Skin of body (tissue), 2 donors: ENCODE results near the gene PLXNA1. TPM values are rescaled to one million over a fixed set of nuclear protein-coding genes. Genes with fewer than 3 reads are reported as not detected.

ENCODE experiments used
- DNase-seq: peaks from one replicate; lab custom pipeline; 2025; lab: John Stamatoyannopoulos, UW
- total RNA-seq: library from RNA; depleted of rRNA; stranded (reverse); fragments of >200 nt; gene quantifications from one replicate; pipeline ENCODE4 v1.2.3, GENCODE V29; 2014

Gene PLXNA1
- total RNA-seq, 1 donor from 2014 or later = 24.9 TPM

DNA sequence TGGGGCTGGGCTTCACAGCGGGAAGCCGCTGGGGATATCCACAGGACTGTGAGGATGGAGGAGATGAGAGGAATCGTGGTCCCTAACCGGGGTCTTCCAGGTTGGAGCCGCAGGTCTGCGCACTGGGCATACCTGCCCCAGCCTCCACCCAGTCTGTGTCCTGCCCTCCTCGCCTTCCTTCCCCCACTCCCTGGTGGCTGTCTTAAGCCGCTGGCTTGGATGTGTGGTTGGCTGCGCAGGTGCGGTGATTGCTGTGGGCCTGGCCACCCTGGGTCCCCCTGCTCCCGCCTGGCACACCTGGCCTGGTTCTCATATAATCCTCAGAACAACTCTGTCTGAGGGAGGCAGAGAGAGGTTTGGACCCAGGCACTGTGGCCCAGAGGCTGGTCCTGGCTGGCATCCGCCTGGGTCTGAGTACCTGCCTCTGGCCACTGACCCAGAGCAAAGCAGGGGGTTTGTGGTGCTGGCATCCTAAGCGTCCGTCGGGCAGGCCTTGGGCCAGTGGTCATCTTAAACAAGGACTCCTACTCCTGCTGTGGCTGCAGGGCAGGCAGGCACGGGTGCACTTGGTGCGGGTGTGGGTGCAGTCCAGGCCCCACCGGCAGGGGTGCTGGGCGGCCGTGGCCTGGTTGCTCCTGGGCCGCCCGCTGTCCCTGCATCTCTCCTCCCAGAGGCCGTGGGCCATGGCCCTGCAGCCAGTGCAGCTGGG lies 18.7 kb downstream of the PLXNA1 start:
- no peak for DNase-seq

DNA sequence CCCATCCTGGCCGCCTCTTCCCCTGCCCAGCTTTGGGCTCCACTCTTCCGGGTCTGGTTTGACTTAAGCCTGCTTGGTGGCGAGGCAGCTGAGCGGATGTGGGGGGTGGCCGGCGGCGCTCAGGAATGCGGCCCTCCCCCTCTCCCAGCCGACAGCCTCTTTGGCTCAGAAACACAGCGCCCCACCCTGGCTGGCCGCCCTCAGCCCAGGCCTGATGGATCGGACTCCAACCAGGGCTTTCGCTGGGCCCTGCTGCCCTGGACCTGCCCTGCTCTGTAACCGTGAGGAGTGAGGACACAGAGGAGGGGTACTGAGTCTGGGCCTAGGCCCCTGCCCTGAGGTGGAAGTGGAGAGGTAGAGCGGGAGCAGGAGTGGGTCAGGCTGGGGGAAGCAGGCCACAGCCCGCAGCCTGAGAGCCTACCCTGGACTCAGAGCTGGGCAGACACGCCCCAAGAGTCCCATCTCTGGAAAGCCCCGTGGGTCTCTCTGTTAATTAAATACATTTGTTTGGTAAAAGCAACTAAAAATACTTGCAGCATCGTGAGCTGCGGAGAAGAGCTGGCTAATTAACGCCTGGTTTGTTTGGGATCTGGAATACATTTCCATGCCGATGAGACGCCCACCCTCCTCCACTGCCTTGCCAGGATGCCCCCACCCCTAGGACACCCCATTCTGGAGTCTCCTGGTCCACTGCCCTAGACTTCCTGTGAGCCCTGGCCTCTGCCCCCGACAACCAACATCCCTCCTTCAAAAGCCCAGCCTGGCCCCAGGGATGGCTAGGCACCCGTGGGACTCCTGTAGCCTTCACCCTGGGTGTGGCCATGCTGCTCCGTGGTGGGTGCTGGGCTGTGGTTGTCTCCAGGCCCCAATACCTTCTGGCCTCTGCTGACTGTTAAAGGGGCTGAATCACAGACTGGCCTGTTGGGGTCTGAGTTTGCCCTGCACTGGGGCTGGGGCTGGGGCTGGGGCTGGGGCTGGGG lies 19.6 kb downstream of the PLXNA1 start:
- DNase-seq = peak; percentile 89

DNA sequence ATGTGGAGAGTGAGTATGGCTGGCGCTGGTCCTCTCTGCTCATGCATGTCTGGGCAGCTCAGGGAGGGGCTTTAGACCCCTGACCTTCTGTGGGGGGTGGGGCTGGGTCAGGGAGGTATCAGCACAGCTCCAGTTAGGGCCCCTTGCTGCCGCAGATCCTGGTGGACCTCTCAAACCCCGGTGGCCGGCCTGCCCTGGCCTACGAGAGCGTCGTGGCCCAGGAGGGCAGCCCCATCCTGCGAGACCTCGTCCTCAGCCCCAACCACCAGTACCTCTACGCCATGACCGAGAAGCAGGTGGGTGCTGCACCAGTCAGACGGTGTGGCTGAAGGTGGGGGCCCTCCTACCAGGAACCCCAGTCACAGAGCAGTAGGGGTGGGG lies 20.2 kb downstream of the PLXNA1 start:
- no peak for DNase-seq

DNA sequence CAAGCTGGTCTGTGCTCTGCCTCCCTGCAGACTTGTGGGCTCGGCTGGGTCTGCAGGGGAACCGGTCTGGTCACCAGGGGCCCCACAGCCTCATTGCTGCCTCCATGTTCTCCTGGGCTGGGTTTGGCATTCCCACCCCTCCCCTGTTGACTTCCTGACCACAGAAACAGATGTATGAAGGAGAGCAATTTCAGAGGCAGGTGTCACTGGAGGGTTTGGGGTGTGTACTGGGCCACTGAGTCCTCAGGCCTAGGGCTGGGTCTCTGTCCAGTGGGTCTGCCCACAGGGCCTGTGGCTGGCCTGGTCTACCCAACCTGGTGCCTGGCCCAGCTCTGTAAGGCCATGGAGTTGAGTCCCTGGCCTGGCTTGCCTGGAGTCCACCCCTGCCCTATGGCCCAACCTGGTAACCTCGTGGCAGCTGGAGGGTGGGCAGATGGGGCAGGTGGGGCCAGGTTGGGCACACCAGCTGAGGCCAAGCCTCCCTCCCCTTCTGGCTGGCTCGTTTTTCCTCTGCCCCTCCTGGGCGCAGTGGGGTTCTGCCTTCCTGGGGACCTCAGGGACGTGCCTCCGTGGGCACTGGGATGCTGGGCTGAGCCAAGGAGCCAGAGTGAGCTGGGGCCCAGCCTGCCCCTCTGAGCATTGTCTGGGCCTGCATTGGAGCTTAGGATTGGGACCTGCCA lies 20.8 kb downstream of the PLXNA1 start:
- no peak for DNase-seq

DNA sequence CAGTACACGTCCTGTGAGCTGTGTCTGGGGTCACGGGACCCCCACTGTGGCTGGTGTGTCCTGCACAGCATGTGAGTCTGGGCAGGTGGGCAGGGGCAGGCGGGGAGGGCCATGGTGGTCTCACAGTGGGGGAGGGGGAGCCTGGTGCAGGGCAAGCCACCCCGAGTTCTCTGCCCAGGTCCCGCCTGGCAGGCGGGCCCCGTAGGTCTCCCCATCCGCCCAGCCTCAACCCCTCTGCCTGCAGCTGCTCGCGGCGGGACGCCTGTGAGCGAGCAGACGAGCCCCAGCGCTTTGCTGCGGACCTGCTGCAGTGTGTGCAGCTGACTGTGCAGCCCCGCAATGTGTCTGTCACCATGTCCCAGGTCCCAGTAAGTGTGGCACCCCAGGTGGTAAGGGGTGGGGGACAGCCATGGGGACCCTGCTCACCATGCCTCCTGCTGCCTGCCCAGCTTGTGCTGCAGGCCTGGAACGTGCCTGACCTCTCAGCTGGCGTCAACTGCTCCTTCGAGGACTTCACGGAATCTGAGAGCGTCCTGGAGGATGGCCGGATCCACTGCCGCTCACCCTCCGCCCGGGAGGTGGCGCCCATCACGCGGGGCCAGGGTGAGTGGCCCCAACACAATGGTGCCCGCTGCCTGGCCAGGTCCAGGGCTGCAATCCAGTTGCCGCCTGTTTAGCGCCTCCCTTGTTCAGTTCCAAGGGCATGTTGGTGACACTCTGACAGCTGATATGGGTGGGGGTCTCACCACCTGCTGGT lies 21.9 kb downstream of the PLXNA1 start:
- no peak for DNase-seq

DNA sequence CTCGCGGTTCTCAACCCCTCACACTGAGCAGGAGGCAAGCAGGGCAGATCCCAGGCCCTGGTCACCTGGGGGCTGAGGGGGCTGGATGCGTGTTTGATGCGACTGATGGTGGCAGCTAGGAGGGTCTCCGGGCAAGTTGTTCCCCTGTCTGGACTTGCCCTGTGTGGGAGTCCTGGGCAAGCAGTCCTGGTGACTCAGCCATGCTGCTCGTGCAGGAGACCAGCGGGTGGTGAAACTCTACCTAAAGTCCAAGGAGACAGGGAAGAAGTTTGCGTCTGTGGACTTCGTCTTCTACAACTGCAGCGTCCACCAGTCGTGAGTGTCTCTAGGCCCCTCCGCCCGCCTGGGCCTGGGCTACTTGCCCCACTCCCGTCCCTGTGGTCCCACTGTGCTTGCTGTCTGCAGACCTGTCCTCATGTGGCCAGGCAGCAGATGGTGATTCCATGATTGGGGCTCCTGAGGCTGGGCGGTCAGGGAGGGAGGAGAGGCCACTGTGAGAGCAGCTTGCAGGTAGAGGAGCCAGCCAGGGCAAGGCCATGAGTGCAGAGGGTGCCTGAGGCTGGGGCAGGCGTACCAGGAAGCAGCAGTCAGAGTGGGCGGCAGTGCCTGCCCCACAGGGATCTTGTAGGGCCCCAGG lies 23.1 kb downstream of the PLXNA1 start:
- DNase-seq = no peak

DNA sequence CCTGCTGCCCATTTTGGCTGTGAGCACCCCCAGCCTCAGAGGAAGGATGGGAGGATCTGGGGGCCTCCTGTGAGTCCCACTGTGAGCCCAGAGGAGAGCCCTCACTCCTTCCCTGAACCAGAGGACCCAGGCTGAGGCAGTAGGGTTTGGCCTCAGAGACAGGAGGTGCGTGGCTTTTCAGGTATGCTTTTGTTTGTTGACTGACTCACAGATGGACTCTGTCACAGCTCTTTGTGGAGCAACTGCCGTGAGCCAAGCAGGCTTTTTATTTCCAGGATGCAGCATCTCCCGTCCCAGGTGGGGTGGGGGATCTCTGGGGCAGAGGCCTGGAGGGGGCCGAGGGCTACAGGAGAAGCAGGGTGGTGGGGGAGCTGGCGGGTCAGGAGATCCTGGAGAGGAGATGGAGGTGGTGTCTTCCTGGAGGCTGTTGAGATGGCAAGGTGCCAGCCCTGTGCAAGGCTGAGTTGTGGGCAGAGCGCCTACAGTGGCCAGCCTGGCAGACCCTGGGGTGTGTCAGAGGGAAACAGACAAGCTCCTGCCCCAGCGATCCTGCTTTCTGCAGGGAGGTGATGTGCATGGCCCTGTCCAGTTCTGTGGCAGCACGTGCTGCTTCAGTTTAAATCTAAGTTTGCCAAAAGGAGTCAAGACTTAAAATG lies 24.0 kb downstream of the PLXNA1 start:
- no peak for DNase-seq

DNA sequence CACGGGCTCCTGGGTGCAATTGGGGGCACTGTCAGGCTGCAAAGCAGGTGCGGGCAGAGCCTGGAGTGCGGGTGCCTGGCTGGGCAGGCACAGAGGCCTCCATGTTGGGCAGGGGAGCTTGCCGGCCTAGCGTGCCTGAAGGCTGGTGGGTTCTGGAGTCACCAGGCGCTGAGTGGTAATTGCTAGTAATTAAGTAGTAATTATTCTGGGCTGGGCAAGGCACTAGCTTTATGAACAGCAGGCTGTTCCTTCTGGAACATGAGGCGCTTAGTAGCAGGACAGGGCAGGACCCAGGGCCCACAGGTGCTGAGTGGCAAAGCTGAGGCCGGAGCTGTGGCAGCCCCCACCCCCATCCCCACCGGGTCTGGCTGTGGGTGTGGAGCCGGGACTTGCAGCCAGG lies 25.3 kb downstream of the PLXNA1 start:
- no peak for DNase-seq

DNA sequence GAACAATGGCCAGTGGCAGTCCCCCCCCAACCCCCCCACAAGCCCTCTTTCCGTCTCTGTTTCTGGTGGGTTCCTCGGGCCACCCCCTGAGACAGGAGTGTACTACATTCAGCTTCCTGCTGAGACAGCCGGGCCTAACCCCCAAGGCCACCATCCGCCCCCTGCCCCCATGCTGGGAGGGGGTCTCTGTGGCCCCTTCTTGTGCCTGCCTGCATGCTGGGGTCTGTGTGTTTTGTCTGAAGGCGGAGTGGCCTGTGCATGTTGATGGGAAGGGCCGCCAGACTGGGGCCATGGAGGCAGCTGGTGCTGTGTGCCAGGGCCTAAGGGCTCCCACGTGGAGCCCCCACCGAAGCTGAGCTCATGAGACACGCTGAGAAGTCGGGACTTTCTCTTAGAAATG lies 26.6 kb downstream of the PLXNA1 start:
- no peak for DNase-seq

DNA sequence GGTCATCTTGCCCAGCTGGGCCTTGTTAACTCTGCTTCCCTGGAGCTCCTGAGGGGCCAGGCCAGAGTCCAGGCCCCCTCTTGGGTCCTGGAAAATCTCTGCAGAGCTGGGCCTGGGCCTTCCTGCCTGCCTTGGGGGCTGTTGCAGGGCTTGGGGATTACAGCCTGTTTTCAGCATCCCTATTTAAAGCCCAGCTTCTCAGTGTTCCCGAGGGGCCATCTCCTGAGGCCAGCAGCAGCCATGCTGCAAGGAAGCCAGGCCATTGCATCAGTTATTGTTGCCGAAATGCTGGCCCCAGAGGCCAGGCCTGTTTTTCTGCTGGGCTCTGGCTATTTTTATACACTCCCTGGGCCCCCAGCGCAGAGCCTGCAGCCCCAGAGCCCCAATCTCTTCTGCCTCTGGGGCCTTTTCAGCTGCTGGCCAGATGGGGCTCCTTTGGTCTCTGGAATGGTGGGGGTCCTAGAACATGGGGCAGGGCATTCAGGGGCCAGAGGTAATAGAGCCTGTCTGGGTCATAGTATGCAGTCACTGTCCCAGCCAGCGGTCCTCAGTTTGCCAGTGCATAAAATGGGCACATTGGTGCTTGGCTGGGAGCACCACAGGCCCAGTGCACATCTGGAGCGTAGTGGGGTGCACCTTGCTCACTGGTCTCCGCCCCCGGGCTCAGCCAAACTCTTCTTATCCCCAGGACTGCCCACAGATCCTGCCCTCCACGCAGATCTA lies 28.5 kb downstream of the PLXNA1 start:
- no peak for DNase-seq

DNA sequence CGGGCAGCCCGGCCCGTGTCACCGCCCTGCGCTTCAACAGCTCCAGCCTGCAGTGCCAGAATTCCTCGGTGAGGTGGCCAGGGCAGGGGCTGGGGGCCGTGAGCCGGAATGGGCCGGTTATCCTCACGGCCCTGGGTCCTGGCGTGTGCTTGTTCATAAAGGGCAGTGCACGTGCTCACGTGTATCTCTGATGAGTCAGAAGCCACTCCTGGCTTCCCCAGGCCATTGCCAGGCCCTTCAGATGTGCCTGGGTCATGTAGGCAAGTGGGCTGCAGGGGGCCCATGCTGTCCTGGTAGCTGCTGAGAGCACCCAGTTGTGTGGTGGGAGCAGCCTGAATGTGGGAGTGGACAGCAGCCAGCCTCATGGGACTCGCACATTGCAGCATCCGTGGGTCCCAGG lies 29.2 kb downstream of the PLXNA1 start:
- no peak for DNase-seq

DNA sequence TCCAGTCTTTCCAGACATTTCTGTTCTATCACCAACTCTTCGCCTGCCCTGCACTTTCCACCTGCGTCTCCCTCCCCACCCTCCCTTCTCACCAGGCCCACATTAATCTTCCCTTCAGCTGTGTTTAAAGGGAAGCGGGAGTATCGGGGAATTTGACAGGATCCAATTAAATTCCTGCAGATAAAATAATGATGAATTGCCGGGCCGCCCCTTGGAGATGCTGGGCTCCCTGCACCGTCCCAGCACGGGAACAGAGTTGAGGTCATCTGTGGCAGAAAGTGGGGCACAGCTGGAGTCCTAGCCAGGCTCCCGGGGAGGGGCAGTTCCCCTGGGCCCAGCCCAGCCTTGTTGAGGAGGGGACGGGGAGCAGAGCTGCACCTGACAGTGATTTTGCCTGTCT lies 30.3 kb downstream of the PLXNA1 start:
- no peak for DNase-seq

DNA sequence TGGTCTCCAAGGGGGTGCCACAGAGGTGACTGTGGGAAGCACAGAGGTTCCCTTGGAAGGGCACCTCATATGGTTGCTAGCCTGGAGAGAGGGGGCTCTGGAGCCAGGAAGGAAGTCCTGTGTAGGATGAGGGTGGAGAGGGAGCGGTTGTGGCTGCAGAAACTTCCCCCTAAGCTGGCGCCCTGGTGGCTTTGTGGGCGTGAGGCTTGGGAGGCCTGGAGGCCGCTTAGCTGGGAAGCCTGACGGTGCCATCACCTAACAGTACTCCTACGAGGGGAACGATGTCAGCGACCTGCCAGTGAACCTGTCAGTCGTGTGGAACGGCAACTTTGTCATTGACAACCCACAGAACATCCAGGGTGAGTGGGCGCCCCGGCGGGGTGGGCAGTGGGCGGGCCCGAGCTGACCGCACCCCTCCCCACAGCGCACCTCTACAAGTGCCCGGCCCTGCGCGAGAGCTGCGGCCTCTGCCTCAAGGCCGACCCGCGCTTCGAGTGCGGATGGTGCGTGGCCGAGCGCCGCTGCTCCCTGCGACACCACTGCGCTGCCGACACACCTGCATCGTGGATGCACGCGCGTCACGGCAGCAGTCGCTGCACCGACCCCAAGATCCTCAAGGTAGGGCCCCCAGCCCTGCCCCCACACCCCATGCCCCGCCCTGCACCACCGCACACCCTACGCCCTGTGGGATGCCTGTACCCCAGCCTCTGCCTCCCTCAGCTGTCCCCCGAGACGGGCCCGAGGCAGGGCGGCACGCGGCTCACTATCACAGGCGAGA lies 31.0 kb downstream of the PLXNA1 start:
- DNase-seq = no peak

DNA sequence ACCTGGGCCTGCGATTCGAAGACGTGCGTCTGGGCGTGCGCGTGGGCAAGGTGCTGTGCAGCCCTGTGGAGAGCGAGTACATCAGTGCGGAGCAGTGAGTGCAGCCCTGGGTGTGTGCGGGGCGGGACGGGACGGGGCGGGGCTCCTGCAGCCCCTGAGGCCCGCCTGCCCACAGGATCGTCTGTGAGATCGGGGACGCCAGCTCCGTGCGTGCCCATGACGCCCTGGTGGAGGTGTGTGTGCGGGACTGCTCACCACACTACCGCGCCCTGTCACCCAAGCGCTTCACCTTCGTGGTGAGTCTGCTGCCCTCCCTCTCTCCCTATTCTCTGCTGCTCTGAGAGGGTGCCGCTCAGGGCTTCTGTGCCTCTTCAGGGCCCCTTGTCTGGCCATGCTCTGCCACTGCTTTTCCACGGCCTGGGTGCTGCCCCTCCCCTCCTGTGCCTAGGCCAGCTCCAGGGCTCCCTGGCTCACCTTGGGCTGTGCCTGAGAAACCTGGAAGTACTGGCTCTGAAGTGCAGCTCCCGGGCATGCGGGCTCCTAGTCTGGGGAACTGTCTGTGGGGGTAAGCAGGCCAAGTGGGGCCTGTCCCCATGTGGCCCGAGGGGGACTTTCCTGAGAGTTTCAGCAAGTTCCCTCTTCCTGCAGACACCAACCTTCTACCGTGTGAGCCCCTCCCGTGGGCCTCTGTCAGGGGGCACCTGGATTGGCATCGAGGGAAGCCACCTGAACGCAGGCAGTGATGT lies 31.8 kb downstream of the PLXNA1 start:
- no peak for DNase-seq

DNA sequence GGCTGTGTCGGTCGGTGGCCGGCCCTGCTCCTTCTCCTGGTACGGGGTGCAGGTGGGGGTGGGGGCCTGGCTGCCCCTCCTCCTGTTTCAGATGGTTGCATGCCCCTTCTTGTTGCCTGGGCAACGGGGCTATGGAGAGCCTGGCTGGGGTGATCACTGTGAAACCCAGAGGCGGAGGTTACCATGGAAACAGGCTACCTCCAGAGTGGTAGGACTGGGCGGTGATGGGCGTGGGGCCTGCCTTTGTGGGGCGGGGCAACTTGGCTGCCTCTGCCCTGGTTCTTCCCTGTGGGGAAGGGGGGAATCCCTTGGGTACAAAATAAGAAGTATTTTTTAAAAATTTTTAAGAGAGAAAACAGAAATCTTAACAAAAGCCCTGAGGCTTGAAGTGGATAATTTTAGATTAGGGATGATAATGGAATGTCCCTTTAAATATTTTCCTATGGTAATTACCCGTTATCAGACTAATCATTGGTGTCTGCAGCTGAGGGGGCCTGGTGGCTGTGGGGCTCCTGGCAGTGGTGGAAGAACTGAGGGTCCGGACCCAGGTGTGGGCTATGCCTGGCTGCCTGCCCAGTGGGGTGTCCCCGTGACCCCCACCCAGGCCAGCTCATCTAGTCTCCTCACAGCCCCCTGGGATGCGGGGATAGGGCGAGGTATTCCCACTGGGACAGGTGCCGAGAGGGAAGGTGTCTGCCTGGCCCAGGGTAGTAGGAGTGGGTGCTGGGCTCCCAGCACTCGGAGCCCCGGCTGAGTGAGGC lies 32.5 kb downstream of the PLXNA1 start:
- DNase-seq = no peak

DNA sequence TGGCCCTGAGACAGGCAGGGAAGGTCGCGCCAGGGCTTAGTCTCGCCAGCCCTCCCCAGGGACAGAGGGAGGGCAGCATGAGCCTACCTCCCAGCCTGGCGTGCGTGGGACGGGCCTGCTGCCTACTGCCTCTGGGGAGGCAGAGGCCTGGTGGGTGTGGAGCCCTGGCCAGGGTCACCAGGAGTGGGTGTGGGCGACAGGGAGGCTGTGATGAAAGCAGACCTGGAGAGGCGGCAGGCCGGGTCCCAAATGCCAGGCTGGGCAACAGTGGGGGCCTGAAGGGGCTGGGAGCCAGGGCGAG lies 33.1 kb downstream of the PLXNA1 start:
- no peak for DNase-seq

DNA sequence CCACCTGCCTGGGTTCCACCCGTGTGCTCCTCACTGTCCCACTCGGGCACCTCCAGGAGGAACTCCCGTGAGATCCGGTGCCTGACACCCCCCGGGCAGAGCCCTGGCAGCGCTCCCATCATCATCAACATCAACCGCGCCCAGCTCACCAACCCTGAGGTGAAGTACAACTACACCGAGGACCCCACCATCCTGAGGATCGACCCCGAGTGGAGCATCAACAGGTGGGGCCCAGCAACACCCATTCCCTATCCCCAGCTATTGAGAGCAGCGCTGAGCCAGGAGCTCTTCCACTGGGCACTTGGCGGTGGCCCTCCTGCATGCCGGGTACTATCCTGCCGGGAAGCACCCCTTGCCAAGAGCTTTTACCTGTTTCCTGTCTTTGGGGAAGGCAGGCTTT lies 33.5 kb downstream of the PLXNA1 start:
- DNase-seq = no peak

DNA sequence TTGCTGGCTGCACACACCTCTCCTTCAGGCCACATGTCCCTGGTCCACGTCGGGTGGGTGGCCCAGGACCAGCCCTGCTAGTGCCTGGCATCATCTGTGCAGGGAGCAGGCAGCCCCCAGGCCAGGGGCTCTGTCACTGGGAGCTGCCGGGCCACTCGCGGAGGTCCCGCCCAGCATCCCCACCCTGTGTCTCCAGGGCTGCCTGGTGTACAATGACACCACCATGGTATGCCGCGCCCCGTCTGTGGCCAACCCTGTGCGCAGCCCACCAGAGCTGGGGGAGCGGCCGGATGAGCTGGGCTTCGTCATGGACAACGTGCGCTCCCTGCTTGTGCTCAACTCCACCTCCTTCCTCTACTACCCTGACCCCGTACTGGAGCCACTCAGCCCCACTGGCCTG lies 34.3 kb downstream of the PLXNA1 start:
- no peak for DNase-seq
